SK-N-SH treated with all-trans-retinoic acid at 6 μM for 48 hours (cell line): Measurements from ENCODE around the gene CALU.

Experiments used
- ARNTL ChIP-seq: fragments of 450-650 bp; formaldehyde crosslinking; IDR thresholded peaks from 2 replicates; pipeline ENCODE4 v1.5.0; 2020; ENCODE audit warnings: low read depth, mild to moderate bottlenecking, moderate library complexity, borderline replicate concordance
- CREB5 ChIP-seq: fragments of 250-450 bp; sonication (Bioruptor Pico); IDR thresholded peaks from 2 replicates; pipeline ENCODE4 v1.5.1; 2020; ENCODE audit warnings: low read depth, mild to moderate bottlenecking, moderate library complexity
- GLIS3 ChIP-seq: fragments of 250-450 bp; sonication (Bioruptor Pico); IDR thresholded peaks from 2 replicates; pipeline ENCODE4 v1.5.0; 2020; ENCODE audit warnings: mild to moderate bottlenecking, moderate library complexity
- ISL1 ChIP-seq: fragments of 250-450 bp; sonication (Bioruptor Pico); IDR thresholded peaks from 2 replicates; pipeline ENCODE4 v2.1.2; 2022; ENCODE audit warnings: mild to moderate bottlenecking, moderate library complexity
- POU6F1 ChIP-seq: fragments of 250-450 bp; sonication (Bioruptor Pico); IDR thresholded peaks from 2 replicates; pipeline ENCODE4 v1.8.0; 2021; ENCODE audit warnings: low read depth, mild to moderate bottlenecking, moderate library complexity, borderline replicate concordance
- TCF4 ChIP-seq: fragments of 250-450 bp; sonication (Bioruptor Pico); IDR thresholded peaks from 2 replicates; pipeline ENCODE4 v1.8.0; 2021; ENCODE audit warnings: mild to moderate bottlenecking, moderate library complexity, borderline replicate concordance
- TOX ChIP-seq: fragments of 250-450 bp; sonication (Bioruptor Pico); IDR thresholded peaks from 2 replicates; pipeline ENCODE4 v1.8.0; 2021; ENCODE audit warnings: mild to moderate bottlenecking, moderate library complexity, borderline replicate concordance
- ZC3H10 ChIP-seq: fragments of 250-450 bp; sonication (Bioruptor Pico); IDR thresholded peaks from 2 replicates; pipeline ENCODE4 v1.5.1; 2021; ENCODE audit warnings: mild to moderate bottlenecking, moderate library complexity
- ZFP3 ChIP-seq: fragments of 250-450 bp; sonication (Bioruptor Pico); IDR thresholded peaks from 2 replicates; pipeline ENCODE4 v1.5.0; 2020; ENCODE audit warnings: mild to moderate bottlenecking, moderate library complexity
- ZNF565 ChIP-seq: fragments of 450-650 bp; formaldehyde crosslinking; conservative IDR thresholded peaks from 2 replicates; pipeline ENCODE4 v1.5.0; 2020; ENCODE audit warnings: low read depth, mild to moderate bottlenecking, moderate library complexity

DNA sequence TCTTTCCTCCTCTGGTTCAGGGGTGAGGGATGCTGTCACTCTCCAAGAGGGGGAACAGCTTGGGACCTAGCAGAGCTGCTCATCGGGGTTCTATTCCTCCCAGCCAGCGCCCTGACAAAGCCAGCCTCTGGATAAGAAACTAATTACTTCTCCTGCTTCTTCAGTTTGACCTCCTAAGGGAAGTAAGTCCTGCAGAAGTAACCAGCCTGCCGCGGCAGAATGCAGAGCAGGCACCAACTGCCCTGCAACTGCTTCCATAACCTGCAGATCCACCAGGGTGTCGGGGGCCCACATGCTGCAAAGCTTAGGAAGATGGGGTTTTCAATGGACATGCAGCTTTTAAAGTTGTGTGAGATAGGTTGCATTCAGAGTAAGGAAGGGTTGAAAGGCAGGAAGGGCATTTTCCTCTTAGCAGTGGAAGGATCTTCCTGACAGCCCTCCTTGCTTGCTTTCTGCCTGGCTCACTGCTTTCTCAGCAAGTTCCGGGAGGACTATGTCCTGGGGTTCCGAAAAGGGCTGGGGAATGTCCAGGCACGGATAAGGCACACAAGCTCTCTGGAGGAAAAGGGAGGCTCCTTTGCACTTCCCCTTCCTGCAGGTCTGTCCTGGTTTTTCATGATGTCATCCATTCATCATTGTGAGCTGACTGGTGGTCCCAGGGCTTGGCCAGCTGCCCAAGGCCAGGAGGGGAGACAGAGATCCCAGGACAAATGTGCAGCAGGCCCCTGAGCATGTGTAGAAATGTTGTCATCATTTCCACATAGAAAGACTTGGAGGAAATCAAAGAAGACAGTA is 24.3 kb upstream of the CALU start:
- TF ChIP-seq GLIS3 (CRISPR knock-in tag) (no peak), TOX (CRISPR knock-in tag) (no peak), CREB5 (CRISPR knock-in tag) (no peak), ZFP3 (CRISPR knock-in tag) (no peak), POU6F1 (CRISPR knock-in tag) (no peak), ARNTL (CRISPR knock-in tag) (no peak), TCF4 (CRISPR knock-in tag) (no peak), ZC3H10 (CRISPR knock-in tag) (no peak), ZNF565 (CRISPR knock-in tag) (no peak), ISL1 (CRISPR knock-in tag) (no peak)
